Adrenal gland (tissue), 12 donors: ENCODE measurements around the gene FNDC5. TPM values are rescaled to one million over a fixed set of nuclear protein-coding genes. Genes with fewer than 3 reads are reported as not detected.

Experiments used
- DNase-seq, 7 donors: peaks; one replicate each; pipeline ENCODE4 v3.0.0-alpha.2; 2019 to 2020
- H3K27ac ChIP-seq, 5 donors: fragments of 200-600 bp; sonication (generic) in 4 of 5; 1 replicate in 3 of 5; 2 replicates in 2 of 5; pipeline versions ENCODE4 v1.5.1 to v1.8.0; 2016 to 2020; ENCODE audit warnings: mild to moderate bottlenecking in 1 of 5
- H3K27me3 ChIP-seq: fragments of 200-600 bp; 2 replicates; pipeline ENCODE4 v1.8.0; 2021
- H3K36me3 ChIP-seq, 2 donors: fragments of 200-600 bp; replicated peaks in 1 of 2; 1 replicate in 1 of 2; 2 replicates in 1 of 2; pipeline versions ENCODE4 v1.5.1 to v1.8.0; 2018 to 2022
- H3K4me1 ChIP-seq, 2 donors: fragments of 200-600 bp; replicated peaks in 1 of 2; 1 replicate in 1 of 2; 2 replicates in 1 of 2; pipeline versions ENCODE4 v1.5.1 to v1.8.0; 2018 to 2021
- H3K4me3 ChIP-seq, 4 donors: fragments of 200-600 bp; sonication (generic) in 3 of 4; one replicate each; pipeline ENCODE4 v1.5.1; 2016 to 2018
- H3K9me3 ChIP-seq, 3 donors: fragments of 200-600 bp; sonication (generic) in 1 of 3; replicated peaks in 1 of 3; 1 replicate in 2 of 3; 2 replicates in 1 of 3; pipeline versions ENCODE4 v1.5.1 to v1.8.0; 2016 to 2021
- CTCF ChIP-seq, 6 experiments: fragments of 450-650 bp in 4 of 6; fragments of 200-600 bp in 2 of 6; sonication (generic) in 1 of 6; IDR thresholded peaks; 1 replicate in 5 of 6; 2 replicates in 1 of 6; pipeline versions ENCODE4 v1.5.1 to v1.8.0; 2016 to 2021; ENCODE audit warnings: antibody characterized with exemption in 6 of 6, mild to moderate bottlenecking in 2 of 6, moderate library complexity in 1 of 6
- POLR2A ChIP-seq, 2 donors: fragments of 450-650 bp; IDR thresholded peaks; one replicate each; pipeline ENCODE4 v1.6.1; 2017; ENCODE audit warnings: antibody characterized with exemption in 2 of 2, mild to moderate bottlenecking in 2 of 2, moderate library complexity in 1 of 2
- WGBS, 4 donors: extraction: QIAGEN DNeasy Blood & Tissue Kit in 2 of 4; methylation state at CpG; one replicate each; pipeline versions ENCODE4 v1.1.5 to v1.1.7; 2013 to 2017; 5-methylcytosine and 5-hydroxymethylcytosine counted together
- intact Hi-C, 2 donors: fragments of 100-400 bp; cut with DNase I; formaldehyde crosslinking; loops; one replicate each; pipeline versions ENCODE4 v1.14.1 to v1.15.0; 2022 to 2023
- polyA plus RNA-seq, 3 donors: library from polyadenylated mRNA; stranded (reverse); fragments of 200-250 nt in 2 of 3; fragments of 350-450 nt in 1 of 3; fragmentation: Illumina TruSeq in 1 of 3; extraction: RNeasy Lipid Tissue Mini Kit (QIAGEN cat#74804) in 1 of 3; gene quantifications; one replicate each; pipeline ENCODE4 v1.2.3, GENCODE V29; 2013 to 2014
- total RNA-seq, 9 donors: library from RNA; depleted of rRNA in 4 of 9; stranded (reverse); fragments of >200 nt in 4 of 9; fragments of 120-200 nt in 1 of 9; fragmentation: NEBNext Ultra II Directional in 1 of 9; extraction: Animal tissue kit (Norgen Biotek cat#: 25700) in 1 of 9; gene quantifications; one replicate each; pipeline versions ENCODE4 v1.1.0 to v1.2.4, GENCODE V29; 2013 to 2023
- donor health status: healthy with polysubstance abuse.
- donor health status: Bipolar disorder and iron deficiency.
- donor health status: DM: yes; HTN: yes; CAD: no.
- donor health status: DM: no; HTN: no; CAD: no.
- donor health status: DM: no; HTN: no; CAD: no.
- donor health status: DM: yes; HTN: yes; CAD: no.

FNDC5 gene
- total and polyA plus RNA-seq, 12 donors, result 12.6 to 72.0 (median 39.0) TPM

GRCh38 chr1:32896451-32896850 lies 25.7 kb upstream of the FNDC5 start:
- no peaks in the 10 kb centered on the region for H3K9me3 ChIP-seq
- H3K27ac ChIP-seq, result no peak overlapping the region
- H3K36me3 ChIP-seq, result no peaks in the 10 kb centered on the region
- no peak overlapping the region for H3K4me3 ChIP-seq
- peaks cover 16 to 19% of the 10 kb centered on the region in 2 donors for H3K4me1 ChIP-seq
- TF ChIP-seq CTCF (IDR thresholded peaks at IDR 0.05) (no peak), POLR2A (IDR thresholded peaks at IDR 0.05) (no peak)
- intact Hi-C loops, result no loop called here
- WGBS, 4 donors, result 83 to 88% (median 85%) methylated on average over 1 to 5 of the region's 5 CpGs
- H3K27me3 ChIP-seq, result peaks cover 12% of the 10 kb centered on the region
- peak in 1 of 7 donors; percentile 11 for DNase-seq

GRCh38 chr1:32895325-32896215 lies 24.9 kb upstream of the FNDC5 start:
- peak in 2 of 7 donors; percentile 15 to 50 for DNase-seq
- Histone ChIP-seq H3K4me1 (peaks cover 11 to 14% of the 10 kb centered on the region in 2 donors), H3K9me3 (no peaks in the 10 kb centered on the region), H3K27ac (no peak overlapping the region), H3K27me3 (peaks cover 12% of the 10 kb centered on the region), H3K36me3 (no peaks in the 10 kb centered on the region), H3K4me3 (no peak overlapping the region)
- TF ChIP-seq POLR2A (IDR thresholded peaks at IDR 0.05) (no peak), CTCF (IDR thresholded peaks at IDR 0.05) (no peak)
- intact Hi-C loops, result no loop called here
- WGBS, 4 donors, result 93 to 95% (median 94%) methylated on average over 17 to 26 of the region's 26 CpGs

GRCh38 chr1:32894681-32895080 lies 24.0 kb upstream of the FNDC5 start:
- TF ChIP-seq CTCF (IDR thresholded peaks at IDR 0.05) (no peak), POLR2A (IDR thresholded peaks at IDR 0.05) (no peak)
- H3K27me3 ChIP-seq, result peaks cover 12% of the 10 kb centered on the region
- peak in 1 of 7 donors; percentile 12 for DNase-seq
- no peaks in the 10 kb centered on the region for H3K36me3 ChIP-seq
- 84 to 91% (median 84%) methylated on average over 4 to 6 of the region's 6 CpGs; no CpG with 5 or more reads in 1 of the 4 donors for WGBS, 4 donors
- H3K9me3 ChIP-seq, result no peaks in the 10 kb centered on the region
- intact Hi-C loops, result no loop called here
- no peak overlapping the region for H3K27ac ChIP-seq
- H3K4me3 ChIP-seq, result no peak overlapping the region
- H3K4me1 ChIP-seq, result peaks cover 11% of the 10 kb centered on the region in 2 donors

GRCh38 chr1:32894019-32894600 lies 23.4 kb upstream of the FNDC5 start:
- no peaks in the 10 kb centered on the region for H3K9me3 ChIP-seq
- intact Hi-C loops, result no loop called here
- DNase-seq, result peak in 2 of 7 donors; percentile 25 to 48
- H3K27me3 ChIP-seq, result peaks cover 14% of the 10 kb centered on the region
- H3K4me3 ChIP-seq, result peak overlapping the region in 1 of 4 donors; percentile 46
- TF ChIP-seq POLR2A (IDR thresholded peaks at IDR 0.05) (no peak), CTCF (IDR thresholded peaks at IDR 0.05) (no peak)
- no peaks in the 10 kb centered on the region for H3K36me3 ChIP-seq
- 60 to 81% (median 71%) methylated on average over 4 to 8 of the region's 8 CpGs for WGBS, 4 donors
- H3K27ac ChIP-seq, result no peak overlapping the region
- peaks cover 11% of the 10 kb centered on the region in 2 donors for H3K4me1 ChIP-seq
